Stimulated activated CD4-positive, alpha-beta T cell treated with anti-CD3 and anti-CD28 coated beads, Interleukin-4, amount 100 ng/mL, for 1 hour (primary cell): Measurements from ENCODE around the gene OLR1.
"Not testable (repeated sequence)": the region's sequence is repeated elsewhere in the genome, so short reads cannot be mapped to it uniquely, and the experiment has no call there.

ENCODE experiments used
- DNase-seq: peaks from one replicate; pipeline ENCODE4 v3.0.0-alpha.2; 2020

OLR1 gene

GRCh38 chr12:10190558-10191388, 18.8 kb upstream of the OLR1 start:
- peak; percentile 43 for DNase-seq

- no peak for DNase-seq
Observed at GRCh38 chr12:10189653-10190052, 17.7 kb upstream of the OLR1 start.

DNA sequence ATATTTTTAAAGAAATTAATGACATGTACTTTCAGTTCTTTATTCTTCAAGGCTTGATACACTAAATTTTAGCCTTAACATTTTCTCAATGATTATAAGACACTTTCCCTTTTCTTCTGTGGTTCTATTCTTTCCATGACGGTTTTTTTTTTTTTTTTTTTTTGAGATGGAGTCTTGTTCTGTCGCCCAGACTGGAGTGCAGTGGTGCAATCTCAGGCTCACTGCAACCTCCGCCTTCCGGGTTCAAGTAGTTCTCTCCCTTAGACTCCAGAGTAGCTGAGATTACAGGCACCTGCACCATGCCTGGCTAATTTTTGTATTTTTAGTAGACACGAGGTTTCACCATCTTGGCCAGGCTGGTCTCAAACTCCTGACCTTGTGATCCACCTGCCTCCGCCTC, 15.0 kb upstream of the OLR1 start:
- not testable (repeated sequence) for DNase-seq

- no peak for DNase-seq
Observed at GRCh38 chr12:10186299-10186698, 14.4 kb upstream of the OLR1 start.

DNA sequence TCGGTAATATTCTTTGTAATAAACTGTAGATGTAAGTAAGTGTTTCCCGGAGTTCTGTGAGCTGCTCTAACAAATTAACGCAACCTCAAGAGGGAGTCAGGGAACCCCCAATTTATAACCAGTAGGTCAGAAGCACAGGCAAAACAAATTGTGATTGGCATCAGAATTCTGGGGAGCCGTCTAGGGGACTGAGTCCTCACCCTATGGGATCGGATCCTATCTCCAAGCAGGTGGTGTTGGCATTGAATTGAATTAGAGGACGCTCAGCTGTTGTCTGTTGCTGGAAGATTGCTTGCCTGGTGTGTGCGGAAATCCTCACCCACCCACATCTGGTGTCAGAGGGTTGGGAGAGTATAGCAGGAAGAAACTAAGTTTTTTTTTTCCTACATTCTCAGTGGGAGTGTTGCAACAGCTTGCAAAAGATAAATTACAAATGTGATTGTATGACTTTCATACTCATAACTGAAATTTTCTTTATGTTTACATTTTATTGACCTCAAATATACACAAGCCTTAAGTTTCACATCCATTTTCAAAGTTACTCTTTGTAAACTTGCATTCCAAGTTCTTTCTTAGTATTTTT, 12.4 kb upstream of the OLR1 start:
- no peak for DNase-seq

GRCh38 chr12:10182354-10183049, 10.6 kb upstream of the OLR1 start:
- no peak for DNase-seq

DNA sequence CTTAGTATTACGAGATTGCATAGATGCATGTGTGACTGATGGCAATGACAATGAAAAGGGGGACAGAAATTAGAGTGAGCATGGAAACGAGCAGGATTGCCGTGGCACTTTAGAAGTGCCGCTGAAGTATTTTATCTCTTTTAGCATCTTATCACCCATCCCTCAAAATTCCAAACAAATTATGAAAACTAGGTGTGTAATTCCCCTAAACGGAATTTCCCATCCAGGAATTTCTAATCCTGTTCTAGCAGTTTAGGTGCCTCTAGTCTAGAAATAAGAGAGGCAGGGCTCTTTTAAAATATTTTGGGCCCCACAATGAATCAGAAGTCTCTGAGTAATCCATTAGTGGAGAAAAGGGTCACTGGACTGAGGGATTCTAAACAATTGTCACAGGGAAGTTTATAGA, 7.8 kb upstream of the OLR1 start:
- no peak for DNase-seq

GRCh38 chr12:10178821-10179220, 6.9 kb upstream of the OLR1 start, which contains the start of gene TMEM52B:
Gene TMEM52B (plus strand): TSS chr12:10179032. CDS start chr12:10179575, 543 bp downstream.
- DNase-seq: no peak

- DNase-seq: no peak
Observed at GRCh38 chr12:10175846-10176636, 4.1 kb upstream of the OLR1 start.

- DNase-seq: no peak
Observed at GRCh38 chr12:10174986-10175614, 3.2 kb upstream of the OLR1 start.

- no peak for DNase-seq
Observed at GRCh38 chr12:10170216-10170615, 1.7 kb downstream of the OLR1 start.

DNA sequence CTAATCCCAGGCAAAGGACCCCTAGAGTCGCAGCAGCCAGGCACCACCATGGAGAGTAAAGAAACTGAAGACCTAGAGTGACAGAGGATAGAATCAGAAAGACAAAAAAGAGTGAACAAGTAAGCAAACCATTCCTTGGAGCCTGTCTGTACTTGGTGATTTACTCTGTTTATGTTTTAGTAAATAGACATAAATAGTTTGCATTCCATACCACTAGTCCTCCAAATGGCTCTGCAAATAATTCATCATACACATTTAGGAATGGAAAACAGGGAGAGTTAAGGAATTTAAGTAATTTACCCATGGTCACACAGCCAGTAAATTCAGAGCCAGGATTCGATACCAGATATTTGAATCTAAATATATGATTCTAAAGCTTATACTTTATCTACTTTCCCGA, 2.8 kb downstream of the OLR1 start:
- DNase-seq: no peak

- DNase-seq: no peak
Observed at GRCh38 chr12:10167599-10167998, 4.3 kb downstream of the OLR1 start.

DNA sequence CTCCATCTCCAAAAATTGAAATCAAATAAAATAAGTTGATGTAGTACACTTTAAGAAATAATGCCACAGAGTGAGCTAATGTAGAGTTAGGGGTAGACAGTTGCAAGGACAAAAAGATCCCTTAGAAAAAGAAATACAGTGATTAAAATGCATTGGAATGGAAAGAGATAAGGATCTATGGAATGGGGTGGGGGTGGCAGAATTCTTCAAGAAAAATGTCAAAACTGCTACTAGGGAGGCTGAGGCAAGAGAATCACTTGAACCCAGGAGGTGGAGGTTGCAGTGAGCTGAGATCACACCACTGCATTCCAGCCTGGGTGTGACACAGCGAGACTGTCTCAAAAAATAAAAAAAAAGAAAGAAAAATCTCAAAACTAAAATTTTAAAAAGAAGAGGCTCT, 6.5 kb downstream of the OLR1 start:
- no peak for DNase-seq

DNA sequence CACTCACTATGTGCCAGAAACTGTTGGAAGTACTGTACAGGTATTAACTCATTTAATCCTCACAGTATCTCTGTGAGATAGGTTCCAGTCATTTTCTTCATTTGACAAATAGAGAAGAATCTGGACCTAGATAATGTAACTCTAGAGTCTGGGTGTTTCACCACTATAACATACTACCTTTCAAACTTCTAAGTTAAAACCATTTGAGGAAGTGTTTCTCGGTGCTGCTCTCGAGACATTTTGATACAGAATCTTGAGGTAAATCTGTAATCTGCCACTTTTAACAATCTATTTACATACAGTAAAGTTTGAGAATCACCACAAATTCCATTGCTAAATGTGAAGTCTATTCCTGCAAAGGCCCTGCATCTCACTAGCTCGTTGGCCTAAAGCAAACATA, 8.8 kb downstream of the OLR1 start:
- DNase-seq: no peak

GRCh38 chr12:10160617-10161385, 11.1 kb downstream of the OLR1 start:
- no peak for DNase-seq

DNA sequence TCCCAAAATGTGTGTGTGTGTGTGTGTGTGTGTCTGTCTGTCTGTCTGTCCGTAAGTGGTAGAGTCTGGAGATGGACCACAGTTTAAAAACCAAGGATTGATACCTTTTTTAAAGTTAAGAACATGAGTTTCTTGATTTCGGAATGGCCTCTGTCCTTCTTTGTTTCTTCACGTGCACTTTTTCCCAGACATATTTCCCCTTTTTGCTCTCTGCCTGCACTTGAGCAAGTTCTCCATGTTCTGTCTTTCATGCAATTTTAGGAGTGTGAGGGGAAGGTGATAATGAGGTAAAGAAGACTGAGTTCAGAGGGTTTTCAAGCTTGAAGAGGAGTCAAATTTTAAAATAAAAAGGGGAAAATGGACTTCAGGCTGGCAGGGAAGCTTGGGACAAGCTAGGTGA, 12.7 kb downstream of the OLR1 start:
- no peak for DNase-seq

DNA sequence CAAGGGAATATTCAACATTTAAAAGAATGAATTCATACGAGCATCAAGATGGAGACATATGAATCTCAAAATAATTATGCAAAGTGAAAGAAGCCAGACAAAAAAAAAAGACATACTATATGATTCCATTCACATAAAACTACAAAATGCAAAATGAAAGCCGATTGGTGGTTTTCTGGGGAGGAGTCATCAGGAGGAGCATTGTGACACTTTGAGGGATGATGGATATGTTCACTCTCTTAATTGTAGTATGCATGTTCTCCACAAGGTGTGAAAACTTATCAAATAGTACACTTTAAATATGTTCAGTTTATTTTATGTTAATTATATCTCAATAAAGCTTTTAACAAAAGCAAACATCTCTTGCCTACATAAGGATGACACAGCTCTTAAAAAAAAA, 13.5 kb downstream of the OLR1 start:
- no peak for DNase-seq

DNA sequence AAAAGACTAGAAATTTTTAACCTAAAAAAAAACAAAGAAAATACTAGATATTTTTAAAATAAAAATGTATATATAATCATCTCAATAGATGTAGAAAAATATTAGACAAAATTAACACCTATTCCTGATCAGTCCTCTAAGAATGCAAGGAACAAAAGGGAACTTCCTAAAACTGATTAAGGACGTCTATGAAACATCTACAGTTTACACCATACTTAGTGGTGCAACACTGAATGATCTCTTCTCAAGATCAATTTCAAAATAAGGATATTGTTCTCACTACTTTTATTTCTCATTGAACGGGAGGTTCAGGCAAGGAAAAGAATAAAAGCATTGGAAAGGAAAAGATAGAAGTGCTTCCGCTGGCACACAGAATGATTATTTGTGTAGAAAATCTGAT, 16.0 kb downstream of the OLR1 start:
- no peak for DNase-seq

GRCh38 chr12:10154145-10154496, 17.8 kb downstream of the OLR1 start:
- DNase-seq: no peak

DNA sequence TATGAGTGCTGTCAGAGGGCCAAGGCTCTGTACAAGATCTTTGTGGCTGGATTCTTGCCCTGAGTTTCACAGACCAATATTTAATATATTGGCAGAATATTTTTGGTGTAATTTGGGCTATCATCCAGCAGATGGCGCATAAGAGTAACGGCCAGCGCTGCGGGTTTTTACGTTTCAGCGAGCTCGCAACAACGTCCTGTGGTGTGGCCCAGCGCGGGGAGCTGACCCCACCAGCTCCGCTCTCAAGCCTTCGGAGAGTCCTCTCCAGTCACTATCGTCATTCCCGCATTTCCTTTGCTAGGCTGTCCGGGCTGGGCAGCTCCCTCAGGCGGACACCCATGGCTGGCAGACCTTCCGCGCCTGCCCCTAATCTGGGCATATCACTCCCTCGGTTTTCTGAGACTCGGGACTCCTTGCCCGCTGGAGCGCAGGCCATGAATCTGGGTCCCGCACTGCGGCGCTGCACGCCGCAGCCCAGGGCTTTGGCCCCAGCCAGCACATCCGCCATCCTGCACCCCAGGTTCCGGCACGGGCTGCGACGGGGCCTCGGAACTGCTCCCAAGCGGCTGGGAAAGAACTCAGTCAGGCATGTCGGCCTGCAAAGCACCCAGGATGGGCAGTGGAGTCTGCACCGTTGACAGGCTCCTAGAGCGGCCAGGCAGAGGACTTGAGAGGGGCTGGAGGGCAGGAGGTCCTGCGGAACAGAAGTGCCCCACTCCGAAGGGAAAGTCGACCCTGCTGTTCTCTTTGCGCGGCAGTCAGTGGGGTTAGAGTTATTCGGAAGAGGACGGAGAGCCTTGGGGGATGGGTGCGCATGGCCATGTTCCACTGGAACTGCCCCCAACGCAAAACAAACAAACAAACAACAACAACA, 18.4 kb downstream of the OLR1 start:
- peak; percentile 35 for DNase-seq
